ENCODE measurements around the gene SDS. TPM values are rescaled to one million over a fixed set of nuclear protein-coding genes. Genes with fewer than 3 reads are reported as not detected.

Gene SDS
- total and polyA plus RNA-seq, 8 donors, result 0.25 to 4.7 (median 1.4) TPM; not detected in 3

GRCh38 chr12:113382206-113382605 lies 21.5 kb downstream of the SDS start:
- Histone ChIP-seq H3K27me3 (no peaks in the 10 kb centered on the region), H3K27ac (no peak overlapping the region), H3K9me3 (no peaks in the 10 kb centered on the region), H3K4me1 (no peaks in the 10 kb centered on the region), H3K36me3 (peaks cover 29 to 98% (median 91%) of the 10 kb centered on the region in 4 donors), H3K4me3 (no peak overlapping the region)
- TF ChIP-seq EP300 (IDR thresholded peaks at IDR 0.05) (no peak), POLR2A (IDR thresholded peaks at IDR 0.05) (no peak), POLR2AphosphoS5 (IDR thresholded peaks at IDR 0.05) (no peak), CTCF (IDR thresholded peaks at IDR 0.05) (no peak)
- 94 to 97% (median 97%) methylated on average over 4 of the region's 4 CpGs for WGBS, 5 donors
- intact Hi-C loops (cut with DNase I; ENCODE audit: low total_unique reads), result no loop called here
- no peak for DNase-seq

- intact Hi-C loops (cut with DNase I; ENCODE audit: low total_unique reads), result no loop called here
- H3K36me3 ChIP-seq, result peaks cover 23 to 98% (median 91%) of the 10 kb centered on the region in 4 donors
These were observed 22.5 kb downstream of the SDS start for GRCh38 chr12:113381220-113381619.

GRCh38 chr12:113378291-113378690 lies 25.4 kb downstream of the SDS start:
- Histone ChIP-seq H3K9me3 (no peaks in the 10 kb centered on the region), H3K4me1 (no peaks in the 10 kb centered on the region), H3K36me3 (peaks cover 22 to 98% (median 92%) of the 10 kb centered on the region in 4 donors), H3K4me3 (no peak overlapping the region), H3K27me3 (no peaks in the 10 kb centered on the region), H3K27ac (no peak overlapping the region)
- no peak for DNase-seq
- TF ChIP-seq POLR2A (IDR thresholded peaks at IDR 0.05) (no peak), POLR2AphosphoS5 (IDR thresholded peaks at IDR 0.05) (no peak), EP300 (IDR thresholded peaks at IDR 0.05) (no peak), CTCF (IDR thresholded peaks at IDR 0.05) (no peak)
- intact Hi-C loops (cut with DNase I; ENCODE audit: low total_unique reads), result no loop called here
- WGBS, 5 donors, result 77 to 94% (median 91%) methylated on average over 3 of the region's 3 CpGs

More at GRCh38 chr12:113381220-113381619, 22.5 kb downstream of the SDS start:
- no peak overlapping the region for H3K4me3 ChIP-seq
- WGBS, 5 donors, result 78 to 88% (median 82%) methylated on average over 11 of the region's 11 CpGs
- TF ChIP-seq CTCF (IDR thresholded peaks at IDR 0.05) (no peak), EP300 (IDR thresholded peaks at IDR 0.05) (no peak), POLR2A (IDR thresholded peaks at IDR 0.05) (no peak)
- no peak overlapping the region for H3K27ac ChIP-seq
- no peaks in the 10 kb centered on the region for H3K27me3 ChIP-seq
- no peaks in the 10 kb centered on the region for H3K4me1 ChIP-seq
- H3K9me3 ChIP-seq, result no peaks in the 10 kb centered on the region
- DNase-seq, result no peak

- peaks cover 14 to 94% (median 90%) of the 10 kb centered on the region in 4 donors for H3K36me3 ChIP-seq
- WGBS, 5 donors, result 72 to 96% (median 91%) methylated on average over 2 to 4 of the region's 4 CpGs
These were observed 28.8 kb downstream of the SDS start for GRCh38 chr12:113374823-113375428.

More at GRCh38 chr12:113374823-113375428, 28.8 kb downstream of the SDS start:
- H3K27me3 ChIP-seq, result no peaks in the 10 kb centered on the region
- no peaks in the 10 kb centered on the region for H3K9me3 ChIP-seq
- TF ChIP-seq POLR2A (IDR thresholded peaks at IDR 0.05), result no peak
- no peak for TF ChIP-seq EP300 (IDR thresholded peaks at IDR 0.05)
- no peak for TF ChIP-seq POLR2AphosphoS5 (IDR thresholded peaks at IDR 0.05)
- TF ChIP-seq CTCF (IDR thresholded peaks at IDR 0.05), result no peak
- H3K4me3 ChIP-seq, result no peak overlapping the region
- no peaks in the 10 kb centered on the region for H3K4me1 ChIP-seq
- no peak for DNase-seq
- no peak overlapping the region for H3K27ac ChIP-seq
- intact Hi-C loops (cut with DNase I; ENCODE audit: low total_unique reads), result no loop called here
